H1 (cell line): ENCODE data around the gene CACNA1B. TPM values are rescaled to one million over a fixed set of nuclear protein-coding genes. Genes with fewer than 3 reads are reported as not detected.

Source experiments
- CTCF ChIA-PET: fragments of 300-600 bp; sonication (Branson Sonifier 250); formaldehyde crosslinking; loops from one replicate; lab custom pipeline; 2021; ENCODE audit not compliant: partially characterized antibody; lab: Charles Lee
- POLR2A ChIA-PET: fragments of 300-600 bp; sonication (Branson Sonifier 250); formaldehyde crosslinking; loops from one replicate; lab custom pipeline; 2021; ENCODE audit warnings: inconsistent platforms; ENCODE audit not compliant: partially characterized antibody; lab: Charles Lee
- DNase-seq, 2 experiments: peaks; one replicate each; pipeline versions ENCODE4 v3.0.0 to v3.0.0-alpha.2; 2010 to 2022; ENCODE audit warnings: low spot score in 2 of 2, low read depth in 1 of 2, mixed read lengths in 1 of 2
- FAIRE-seq: peaks from 2 replicates; lab custom pipeline; 2011; peaks lifted over from hg19 to GRCh38; lab: Jason Lieb, UNC
- H2AFZ ChIP-seq: 2 replicates; pipeline ENCODE4 v1.8.1; 2012; ENCODE audit warnings: low read length, inconsistent platforms
- H2AK5ac ChIP-seq: 2 replicates; pipeline ENCODE4 v1.6.1; 2013; ENCODE audit warnings: low read depth, low read length
- H2BK120ac ChIP-seq: replicated peaks from 2 replicates; pipeline ENCODE3; 2013; ENCODE audit warnings: low read depth, low read length, inconsistent platforms
- H2BK12ac ChIP-seq: 2 replicates; pipeline ENCODE4 v1.6.1; 2013; ENCODE audit warnings: low read depth, low read length
- H2BK15ac ChIP-seq: 2 replicates; pipeline ENCODE4 v1.6.1; 2013; ENCODE audit warnings: low read length
- H2BK20ac ChIP-seq: 2 replicates; pipeline ENCODE4 v1.6.1; 2013; ENCODE audit warnings: low read length
- H2BK5ac ChIP-seq: 2 replicates; pipeline ENCODE4 v1.6.1; 2013; ENCODE audit warnings: low read depth, low read length
- H3K14ac ChIP-seq: 2 replicates; pipeline ENCODE4 v1.6.1; 2013; ENCODE audit warnings: inconsistent platforms; ENCODE audit not compliant: insufficient read length
- H3K18ac ChIP-seq: 2 replicates; pipeline ENCODE4 v1.6.1; 2013; ENCODE audit warnings: low read length; ENCODE audit errors: extremely low read depth
- H3K23ac ChIP-seq: 2 replicates; pipeline ENCODE4 v1.6.1; 2013; ENCODE audit warnings: inconsistent platforms; ENCODE audit not compliant: insufficient read length
- H3K23me2 ChIP-seq: 2 replicates; pipeline ENCODE4 v1.6.1; 2013; ENCODE audit warnings: low read depth, low read length
- H3K27ac ChIP-seq: 2 replicates; pipeline ENCODE4 v1.6.1; 2011; ENCODE audit warnings: low read depth, low read length, inconsistent platforms
- H3K27me3 ChIP-seq, 4 experiments: replicated peaks in 1 of 4; 1 replicate in 1 of 4; 2 replicates in 3 of 4; pipeline versions ENCODE4 v1.6.1 to v1.8.1; 2011 to 2013; ENCODE audit warnings: low read length in 3 of 4, mild to moderate bottlenecking in 3 of 4, inconsistent platforms in 2 of 4, mixed read lengths in 2 of 4, moderate library complexity in 1 of 4; ENCODE audit not compliant: control insufficient read depth in 3 of 4, insufficient read depth in 3 of 4; ENCODE audit errors: extremely low read depth in 1 of 4
- H3K36me3 ChIP-seq, 4 experiments: 2 replicates each; pipeline versions ENCODE4 v1.6.1 to v1.8.1; 2011 to 2013; ENCODE audit warnings: mild to moderate bottlenecking in 4 of 4, low read length in 3 of 4, moderate library complexity in 2 of 4, control low read depth in 1 of 4, inconsistent platforms in 1 of 4; ENCODE audit not compliant: insufficient read depth in 4 of 4, control insufficient read depth in 2 of 4
- H3K4ac ChIP-seq: replicated peaks from 2 replicates; pipeline ENCODE3; 2013; ENCODE audit warnings: low read length, low read depth, mixed read lengths, inconsistent platforms; ENCODE audit not compliant: insufficient read length
- H3K4me1 ChIP-seq, 4 experiments: replicated peaks in 1 of 4; 1 replicate in 1 of 4; 2 replicates in 3 of 4; pipeline versions ENCODE4 v1.6.1 to v1.8.1; 2011 to 2013; ENCODE audit warnings: low read length in 3 of 4, inconsistent platforms in 2 of 4, mixed read lengths in 1 of 4; ENCODE audit not compliant: insufficient read depth in 4 of 4, control insufficient read depth in 3 of 4
- H3K4me2 ChIP-seq, 2 experiments: 2 replicates each; pipeline versions ENCODE4 v1.6.1 to v1.8.1; 2011 to 2013; ENCODE audit warnings: low read depth in 2 of 2, low read length in 2 of 2, control low read depth in 1 of 2, inconsistent platforms in 1 of 2, mild to moderate bottlenecking in 1 of 2; ENCODE audit not compliant: insufficient read depth in 1 of 2
- H3K4me3 ChIP-seq, 4 experiments: fragments of 200-600, 300-600 bp in 1 of 4; sonication (generic), shearing (Covaris generic), sonication (Bioruptor Twin) in 1 of 4; 2 replicates each; pipeline versions ENCODE4 v1.5.1 to v1.8.1; 2011 to 2016; ENCODE audit warnings: low read length in 4 of 4, low read depth in 3 of 4, control low read depth in 2 of 4, inconsistent platforms in 2 of 4, mild to moderate bottlenecking in 2 of 4, mixed read lengths in 1 of 4, moderate library complexity in 1 of 4; ENCODE audit not compliant: insufficient read depth in 2 of 4; ENCODE audit errors: extremely low read depth in 1 of 4
- H3K56ac ChIP-seq: replicated peaks from 2 replicates; pipeline ENCODE3; 2013; ENCODE audit warnings: low read depth, mild to moderate bottlenecking, mixed read lengths, low read length, inconsistent platforms; ENCODE audit not compliant: insufficient read length
- H3K79me1 ChIP-seq: 2 replicates; pipeline ENCODE4 v1.6.1; 2013; ENCODE audit warnings: low read depth, low read length, control low read depth
- H3K79me2 ChIP-seq, 2 experiments: 2 replicates each; pipeline versions ENCODE4 v1.6.1 to v1.8.1; 2012 to 2013; ENCODE audit warnings: low read length in 2 of 2, mild to moderate bottlenecking in 2 of 2, inconsistent platforms in 1 of 2; ENCODE audit not compliant: insufficient read depth in 2 of 2, control insufficient read depth in 1 of 2
- H3K9ac ChIP-seq, 4 experiments: replicated peaks in 1 of 4; 1 replicate in 1 of 4; 2 replicates in 3 of 4; pipeline versions ENCODE4 v1.6.1 to v1.8.1; 2011 to 2013; ENCODE audit warnings: low read depth in 3 of 4, low read length in 3 of 4, control low read depth in 2 of 4, mild to moderate bottlenecking in 2 of 4, moderate library complexity in 2 of 4, inconsistent platforms in 1 of 4; ENCODE audit errors: extremely low read depth in 1 of 4
- H3K9me3 ChIP-seq, 2 experiments: 2 replicates each; pipeline versions ENCODE4 v1.6.1 to v1.8.1; 2012 to 2013; ENCODE audit warnings: mild to moderate bottlenecking in 2 of 2, moderate library complexity in 2 of 2, control low read depth in 1 of 2, inconsistent platforms in 1 of 2, low read depth in 1 of 2, low read length in 1 of 2, mixed read lengths in 1 of 2; ENCODE audit not compliant: insufficient read depth in 2 of 2
- H4K20me1 ChIP-seq, 2 experiments: replicated peaks in 1 of 2; 2 replicates each; pipeline versions ENCODE3 to v1.8.1; 2011 to 2013; ENCODE audit warnings: inconsistent platforms in 2 of 2, low read length in 2 of 2, mild to moderate bottlenecking in 1 of 2; ENCODE audit not compliant: insufficient read depth in 2 of 2, control insufficient read depth in 1 of 2
- H4K5ac ChIP-seq: 2 replicates; pipeline ENCODE4 v1.6.1; 2013; ENCODE audit warnings: low read length, low read depth, mixed read lengths, inconsistent platforms; ENCODE audit not compliant: insufficient read length
- H4K8ac ChIP-seq: 2 replicates; pipeline ENCODE4 v1.8.0; 2013; ENCODE audit warnings: mild to moderate bottlenecking, moderate library complexity, low read length, inconsistent platforms; ENCODE audit not compliant: insufficient read depth; ENCODE audit errors: extremely low read depth
- H4K91ac ChIP-seq: replicated peaks from 2 replicates; pipeline ENCODE3; 2013; ENCODE audit warnings: low read length, mixed read lengths, inconsistent platforms; ENCODE audit not compliant: insufficient read length
- CHD2 ChIP-seq: IDR thresholded peaks from 2 replicates; pipeline ENCODE4 v1.6.1; 2012; ENCODE audit warnings: low read length, improper control_type of control experiment
- CTCF ChIP-seq, 3 experiments: IDR thresholded peaks; 1 replicate in 2 of 3; 2 replicates in 1 of 3; pipeline versions ENCODE4 v1.5.1 to v1.6.1; 2011; ENCODE audit warnings: low read length in 3 of 3, mild to moderate bottlenecking in 3 of 3, inconsistent platforms in 2 of 3, low read depth in 1 of 3, moderate library complexity in 1 of 3; ENCODE audit not compliant: insufficient read depth in 1 of 3; ENCODE audit errors: control extremely low read depth in 1 of 3
- HDAC6 ChIP-seq: IDR thresholded peaks from one replicate; pipeline ENCODE4 v1.7.1; 2012; ENCODE audit warnings: low read depth, mild to moderate bottlenecking, inconsistent platforms, low read length, moderate library complexity
- JUN ChIP-seq: IDR thresholded peaks from 2 replicates; pipeline ENCODE4 v1.6.1; 2011; ENCODE audit warnings: low read depth, mild to moderate bottlenecking, improper control_type of control experiment, low read length
- SIN3A ChIP-seq, 2 experiments: IDR thresholded peaks in 1 of 2; conservative IDR thresholded peaks in 1 of 2; 2 replicates each; pipeline ENCODE4 v1.6.1; 2011 to 2012; ENCODE audit warnings: low read length in 2 of 2, improper control_type of control experiment in 1 of 2, low read depth in 1 of 2, mild to moderate bottlenecking in 1 of 2
- TCF12 ChIP-seq: IDR thresholded peaks from 2 replicates; pipeline ENCODE4 v1.6.1; 2011; ENCODE audit warnings: low read depth, mild to moderate bottlenecking, low read length
- WGBS, 2 experiments: shearing (Covaris generic) in 1 of 2; methylation state at CpG; one replicate each; pipeline versions ENCODE4 v1.1.6 to v1.1.7; 2013 to 2015; ENCODE audit warnings: low lambda C conversion rate in 2 of 2, mixed read lengths in 2 of 2, inconsistent platforms in 1 of 2, low coverage in 1 of 2, missing lambda C conversion rate in 1 of 2; ENCODE audit not compliant: insufficient replicate concordance in 2 of 2, insufficient coverage in 1 of 2, insufficient read length in 1 of 2; ENCODE audit errors: extremely low coverage in 1 of 2, missing lambda C conversion rate in 1 of 2; 5-methylcytosine and 5-hydroxymethylcytosine counted together
- polyA plus RNA-seq, 7 experiments: library from polyadenylated mRNA; depleted of rRNA in 3 of 7; stranded (reverse) in 5 of 7; unstranded in 2 of 7; fragments of >200 nt in 5 of 7; fragments of 200-250 nt in 2 of 7; gene quantifications; 1 replicate in 5 of 7; 2 replicates in 1 of 7; 4 replicates in 1 of 7; pipeline versions ENCODE4 v1.2.1 to v1.2.3, GENCODE V29; 2011 to 2013; ENCODE audit warnings: missing spikeins in 2 of 7, mixed read lengths in 2 of 7
- total RNA-seq: library from RNA; stranded (reverse); fragmentation: NEBNext Ultra II Directional; extraction: Animal tissue kit (Norgen Biotek cat#: 25700); gene quantifications from 2 replicates; pipeline ENCODE4 v1.2.1, GENCODE V29; 2021

CACNA1B gene
- total and polyA plus RNA-seq, 2 of the 8 experiments (the other 6 are each of a cell fraction or from before 2014, with no cell fraction given): 1.5 to 5.7 TPM

- no peak overlapping the region for H3K4me3 ChIP-seq
- POLR2A ChIA-PET: no interaction called here
- no peaks in the 10 kb centered on the region for H4K20me1 ChIP-seq
- no peaks in the 10 kb centered on the region for H3K79me2 ChIP-seq
- no peak overlapping the region for H4K91ac ChIP-seq
- H2AFZ ChIP-seq: no peak overlapping the region
- H2BK20ac ChIP-seq: no peak overlapping the region
- no peak overlapping the region for H3K23ac ChIP-seq
- H2BK12ac ChIP-seq: no peak overlapping the region
- no peak overlapping the region for H2BK15ac ChIP-seq
- TF ChIP-seq HDAC6: no peak
- TF ChIP-seq TCF12: no peak
- no peak for TF ChIP-seq CHD2
- TF ChIP-seq SIN3A (conservative IDR thresholded peaks at IDR 0.05 in 1 of 2, IDR thresholded peaks at IDR 0.05 in 1 of 2; ENCODE audit: low read depth in 1 of 2, low read length in 2 of 2): no peak
- no peak for TF ChIP-seq CTCF (IDR thresholded peaks at IDR 0.05; ENCODE audit: control extremely low read depth in 1 of 3, insufficient read depth in 1 of 3, low read depth in 1 of 3, low read length in 3 of 3)
- TF ChIP-seq JUN: no peak
- TF ChIP-seq, all 59 proteins: peak for 0
- Histone ChIP-seq H3K56ac (no peak overlapping the region), H3K36me3 (peaks cover 0 to 2% (median 0%) of the 10 kb centered on the region in 4 experiments; a peak in 1 of 8 replicates), H4K8ac (no peak overlapping the region), H3K4me1 (peaks cover 0 to 7% (median 0%) of the 10 kb centered on the region in 4 experiments; a peak in 2 of 7 replicates), H2AK5ac (no peak overlapping the region), H3K18ac (no peak overlapping the region), H2BK5ac (no peak overlapping the region), H3K9ac (no peak overlapping the region), H3K4ac (no peak overlapping the region), H3K9me3 (peaks cover 45 to 87% of the 10 kb centered on the region in 2 experiments), H4K5ac (no peak overlapping the region), H3K14ac (no peak overlapping the region), H3K23me2 (no peaks in the 10 kb centered on the region), H3K79me1 (no peaks in the 10 kb centered on the region), H3K4me2 (no peak overlapping the region), H3K27ac (no peak overlapping the region), H3K27me3 (no peaks in the 10 kb centered on the region; a peak in 1 of 7 replicates), H2BK120ac (no peak overlapping the region)
- DNase-seq: no peak
- no peak for FAIRE-seq
- CTCF ChIA-PET: interaction anchor here (1.0 to 1.9 kb wide), 3 partner anchors 11 to 92 kb away, joined by 3 to 6 read pairs (median 6); no protein-coding TSS in a partner anchor
- 94% methylated on average over 5 of the region's 5 CpGs; no CpG with 5 or more reads in 1 of the 2 experiments for WGBS, 2 experiments
Measured at GRCh38 chr9:138076650-138077009, 199.0 kb downstream of the CACNA1B start.
